H1 (cell line): ENCODE measurements around the gene CRBN.

Source experiments
- CBX8 ChIP-seq: fragments of 300-800, 300-1000 bp; sonication (generic); IDR thresholded peaks from 2 replicates; pipeline ENCODE4 v1.7.1; 2016; ENCODE audit warnings: low read depth, low read length, borderline replicate concordance
- CREB1 ChIP-seq: IDR thresholded peaks from 2 replicates; pipeline ENCODE4 v1.6.1; 2012; ENCODE audit warnings: inconsistent platforms
- FOSL1 ChIP-seq: IDR thresholded peaks from 2 replicates; pipeline ENCODE4 v1.6.1; 2011; ENCODE audit warnings: mild to moderate bottlenecking, low read depth, low read length, moderate library complexity; ENCODE audit not compliant: insufficient read depth
- GTF2F1 ChIP-seq: IDR thresholded peaks from 2 replicates; pipeline ENCODE4 v1.6.1; 2012; ENCODE audit warnings: low read depth, low read length, improper control_type of control experiment, borderline replicate concordance
- POLR2A ChIP-seq, 2 experiments: IDR thresholded peaks; 1 replicate in 1 of 2; 2 replicates in 1 of 2; pipeline ENCODE4 v1.6.1; 2011; ENCODE audit warnings: low read depth in 2 of 2, low read length in 2 of 2, mild to moderate bottlenecking in 2 of 2; ENCODE audit errors: control extremely low read depth in 1 of 2
- POLR2AphosphoS5 ChIP-seq: IDR thresholded peaks from 2 replicates; pipeline ENCODE4 v1.6.1; 2011; ENCODE audit warnings: low read depth, low read length
- RFX5 ChIP-seq: IDR thresholded peaks from 2 replicates; pipeline ENCODE4 v1.6.1; 2011; ENCODE audit warnings: low read depth, low read length, improper control_type of control experiment, borderline replicate concordance

- no peak for TF ChIP-seq POLR2AphosphoS5
- no peak for TF ChIP-seq POLR2A (IDR thresholded peaks at IDR 0.05; ENCODE audit: control extremely low read depth in 1 of 2, low read depth in 2 of 2, low read length in 2 of 2)
- TF ChIP-seq FOSL1, result no peak
- no peak for TF ChIP-seq CBX8
- TF ChIP-seq RFX5, result no peak
- no peak for TF ChIP-seq CREB1
- no peak for TF ChIP-seq GTF2F1
Observed at GRCh38 chr3:3110749-3111361, 68.6 kb downstream of the CRBN start.
